GM12873 (cell line): Measurements from ENCODE around the gene TMEM86A.

Source experiments
- TF ChIP-seq, protein P1 (sequence below): IDR thresholded peaks from 2 replicates; pipeline ENCODE4 v1.5.1; 2012; ENCODE audit warnings: low read depth, mild to moderate bottlenecking, moderate library complexity, low read length, control low read depth; ENCODE audit not compliant: insufficient read depth; ENCODE audit errors: missing control alignments

The TMEM86A gene

DNA sequence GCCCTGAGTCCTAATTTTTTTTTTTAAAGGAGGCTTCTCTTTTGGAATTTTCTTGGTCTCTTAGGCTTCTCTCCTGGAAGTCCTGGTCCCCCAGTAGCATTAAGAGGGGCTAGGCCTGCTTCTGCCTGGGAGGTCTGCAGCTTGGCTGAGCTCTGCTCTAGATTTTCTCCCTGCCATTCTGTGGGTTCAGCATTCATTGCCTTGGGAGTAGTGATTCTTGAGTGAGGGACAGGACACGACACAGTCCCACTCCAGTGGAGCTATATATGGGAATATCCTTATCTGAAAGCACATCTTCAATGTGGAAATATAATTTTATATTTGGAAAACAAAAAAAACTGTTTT, 23.7 kb downstream of the TMEM86A start:
- TF ChIP-seq, protein P1, sequence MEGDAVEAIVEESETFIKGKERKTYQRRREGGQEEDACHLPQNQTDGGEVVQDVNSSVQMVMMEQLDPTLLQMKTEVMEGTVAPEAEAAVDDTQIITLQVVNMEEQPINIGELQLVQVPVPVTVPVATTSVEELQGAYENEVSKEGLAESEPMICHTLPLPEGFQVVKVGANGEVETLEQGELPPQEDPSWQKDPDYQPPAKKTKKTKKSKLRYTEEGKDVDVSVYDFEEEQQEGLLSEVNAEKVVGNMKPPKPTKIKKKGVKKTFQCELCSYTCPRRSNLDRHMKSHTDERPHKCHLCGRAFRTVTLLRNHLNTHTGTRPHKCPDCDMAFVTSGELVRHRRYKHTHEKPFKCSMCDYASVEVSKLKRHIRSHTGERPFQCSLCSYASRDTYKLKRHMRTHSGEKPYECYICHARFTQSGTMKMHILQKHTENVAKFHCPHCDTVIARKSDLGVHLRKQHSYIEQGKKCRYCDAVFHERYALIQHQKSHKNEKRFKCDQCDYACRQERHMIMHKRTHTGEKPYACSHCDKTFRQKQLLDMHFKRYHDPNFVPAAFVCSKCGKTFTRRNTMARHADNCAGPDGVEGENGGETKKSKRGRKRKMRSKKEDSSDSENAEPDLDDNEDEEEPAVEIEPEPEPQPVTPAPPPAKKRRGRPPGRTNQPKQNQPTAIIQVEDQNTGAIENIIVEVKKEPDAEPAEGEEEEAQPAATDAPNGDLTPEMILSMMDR, result no peak

DNA sequence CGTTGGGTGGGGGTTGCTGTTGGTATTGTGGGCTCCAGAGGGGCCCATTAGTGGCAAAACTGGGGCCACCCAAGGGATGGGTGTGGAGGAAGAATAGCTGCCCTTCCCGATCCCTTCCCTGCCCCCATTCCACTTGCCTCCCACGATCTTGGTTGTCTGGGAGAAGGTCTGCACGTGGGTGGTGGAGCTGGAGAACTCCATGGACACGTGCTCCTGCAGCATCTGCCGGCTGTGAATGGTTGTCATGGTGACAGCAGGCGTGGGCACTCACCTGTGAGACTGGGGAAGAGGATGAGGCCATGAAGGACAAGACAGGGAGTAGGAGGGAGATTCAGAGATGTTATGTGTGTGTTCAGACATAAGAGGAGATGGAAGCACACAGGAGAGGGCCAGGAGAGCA, 25.4 kb downstream of the TMEM86A start:
- TF ChIP-seq, protein P1, result no peak

DNA sequence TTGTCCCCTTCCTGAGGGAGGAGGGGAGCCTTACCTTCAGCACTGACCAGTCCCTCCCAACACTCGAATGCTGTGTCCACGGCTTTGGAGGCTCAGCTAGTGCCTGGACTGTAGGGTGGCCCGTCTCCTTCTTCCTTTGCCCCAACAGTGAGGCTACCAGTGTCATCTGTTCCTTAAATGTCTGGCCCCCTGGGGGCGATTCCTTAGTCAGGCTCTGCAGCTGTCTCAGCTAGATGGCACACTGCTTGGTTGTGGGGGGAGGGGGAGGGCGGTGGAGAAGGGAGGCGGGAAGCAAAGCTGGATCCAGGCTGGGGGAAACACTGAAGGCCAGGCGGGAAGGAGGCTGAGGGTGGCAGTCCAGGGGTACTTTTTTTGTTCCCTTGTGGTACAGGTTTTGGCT, 27.5 kb downstream of the TMEM86A start, which contains the start of gene IGSF22:
Gene IGSF22 (minus strand): TSS at position 149 of the 400 bp plus-strand sequence. CDS start 1,952 bp downstream, outside the sequence.
- TF ChIP-seq, protein P1, result no peak

- TF ChIP-seq, protein P1, result peak; percentile 96
Observed at GRCh38 chr11:18727479-18728236, 29.1 kb downstream of the TMEM86A start.

DNA sequence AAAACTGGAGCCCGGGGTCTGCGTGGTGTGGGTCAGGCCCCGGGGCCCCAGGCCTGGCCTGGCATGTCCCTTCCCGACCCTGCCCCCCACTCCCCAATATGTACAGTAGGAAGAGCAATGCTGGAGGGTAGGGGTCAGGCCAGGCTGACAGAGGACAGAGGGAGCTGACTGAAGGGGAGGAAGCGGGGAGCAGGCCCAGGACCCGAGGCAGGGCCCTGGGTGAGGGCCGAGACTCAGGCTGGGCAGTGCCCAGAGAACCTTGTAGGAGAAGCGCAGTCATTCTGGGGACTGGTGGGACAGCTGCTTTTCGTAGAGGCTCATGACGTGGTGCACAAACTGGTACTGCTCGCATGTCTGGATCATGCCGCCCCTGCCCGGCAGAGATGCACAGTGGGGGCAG, 30.1 kb downstream of the TMEM86A start:
- TF ChIP-seq, protein P1, result no peak

DNA sequence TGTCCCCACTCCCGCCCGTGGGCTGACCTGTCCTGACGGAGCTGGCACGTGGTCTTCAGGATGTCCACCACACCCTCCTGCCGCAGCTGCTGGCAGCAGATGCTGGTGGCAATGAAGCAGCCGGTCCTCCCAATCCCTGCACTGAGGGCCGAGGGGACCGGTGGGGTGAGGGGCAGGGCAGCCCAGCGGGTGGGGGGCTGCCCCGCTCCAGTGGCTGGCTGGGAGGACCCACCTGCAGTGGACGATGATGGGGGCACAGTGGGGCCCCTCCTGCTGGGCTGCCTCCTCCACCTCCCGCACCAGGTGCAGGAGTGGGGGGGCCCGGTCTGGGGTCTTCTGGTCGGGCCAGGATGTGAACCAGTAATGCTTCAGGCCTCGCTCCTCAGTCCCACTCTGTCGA, 30.8 kb downstream of the TMEM86A start:
- TF ChIP-seq, protein P1, result no peak

GRCh38 chr11:18730020-18730419, 31.4 kb downstream of the TMEM86A start:
- TF ChIP-seq, protein P1, result no peak
